HG02571 (cell line): Measurements from ENCODE around the gene SF3B1.
"Not testable (repeated sequence)": the region's sequence is repeated elsewhere in the genome, so short reads cannot be mapped to it uniquely, and the experiment has no call there.

ENCODE experiments used
- ATAC-seq: cut with Tn5 transposase; IDR thresholded peaks from one replicate; pipeline ENCODE4 v1.9.1; 2021; ENCODE audit warnings: mild to moderate bottlenecking, moderate library complexity; ENCODE audit not compliant: unreplicated experiment

SF3B1 gene

DNA sequence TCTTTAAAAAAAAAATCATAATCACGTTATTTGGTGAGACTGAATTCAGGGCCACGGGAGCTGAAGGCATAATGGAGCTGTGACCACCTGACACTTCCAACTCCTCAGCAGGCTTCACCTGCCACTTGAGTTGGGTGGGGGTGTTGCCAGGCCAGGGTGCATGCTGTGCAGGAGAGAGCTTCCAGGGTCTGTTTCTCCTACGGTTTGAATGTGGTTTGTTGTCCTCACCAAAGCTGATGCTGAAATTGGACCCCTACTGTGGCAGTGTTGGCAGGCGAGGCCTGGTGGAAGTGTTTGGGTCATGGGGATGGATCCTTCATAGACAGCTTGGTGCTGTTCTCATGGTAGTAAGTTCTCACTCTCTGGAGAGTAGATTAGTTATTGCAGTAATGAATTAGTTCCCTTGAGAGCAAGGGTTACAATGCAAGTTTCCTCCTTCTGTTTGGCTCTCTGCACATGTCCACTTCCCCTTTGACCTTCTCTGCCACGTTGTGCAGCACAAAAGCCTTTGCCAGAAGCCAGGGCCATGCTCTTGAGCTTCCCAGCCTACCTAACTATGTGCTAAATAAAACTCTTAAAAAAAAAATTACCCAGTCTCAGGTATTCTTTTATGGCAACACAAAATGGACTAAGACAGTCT is 86.0 kb downstream of the SF3B1 start:
- ATAC-seq: no peak

DNA sequence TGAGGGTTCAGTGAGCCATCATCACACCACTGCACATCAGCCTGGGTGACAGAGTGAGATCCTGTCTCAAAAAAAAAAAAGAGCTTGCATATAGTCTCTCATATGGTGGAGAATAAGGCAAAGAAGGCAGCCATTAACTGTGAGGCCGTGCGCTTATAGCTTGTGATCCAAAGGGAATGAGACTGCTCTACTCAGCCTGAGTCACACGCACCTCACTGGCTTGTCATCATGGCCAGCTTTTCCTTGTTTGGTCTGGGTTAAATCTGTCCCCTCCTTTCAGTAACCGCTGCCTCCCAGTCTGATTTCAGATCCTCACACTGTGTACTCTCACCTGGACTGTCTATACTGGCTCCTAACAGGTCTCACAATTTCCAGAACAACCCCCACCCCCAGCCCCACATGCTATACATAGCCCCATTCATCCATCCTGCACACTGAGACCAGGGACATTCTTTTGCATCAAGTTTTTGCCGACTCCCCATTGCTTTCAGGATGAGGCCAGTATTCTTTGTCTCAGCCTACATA is 88.9 kb downstream of the SF3B1 start:
- ATAC-seq: no peak

DNA sequence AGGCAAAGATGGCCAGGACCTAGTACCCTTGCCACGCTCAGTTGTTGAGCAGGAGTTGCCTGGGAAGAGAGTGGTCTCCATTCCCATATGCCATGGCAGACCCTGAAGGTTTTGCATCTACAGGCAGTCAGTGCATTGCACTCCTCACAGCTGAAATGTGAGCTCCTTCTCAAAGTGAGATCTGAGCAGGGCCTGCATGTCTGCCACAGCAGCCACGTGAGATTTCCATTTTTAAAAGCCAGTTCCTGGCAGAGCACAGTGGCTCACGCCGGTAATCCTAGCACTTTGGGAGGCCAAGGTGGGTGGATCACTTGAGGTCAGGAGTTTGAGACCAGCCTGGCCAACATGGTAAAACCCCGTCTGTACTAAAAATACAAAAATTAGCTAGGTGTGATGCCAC is 90.9 kb downstream of the SF3B1 start:
- ATAC-seq: not testable (repeated sequence)

DNA sequence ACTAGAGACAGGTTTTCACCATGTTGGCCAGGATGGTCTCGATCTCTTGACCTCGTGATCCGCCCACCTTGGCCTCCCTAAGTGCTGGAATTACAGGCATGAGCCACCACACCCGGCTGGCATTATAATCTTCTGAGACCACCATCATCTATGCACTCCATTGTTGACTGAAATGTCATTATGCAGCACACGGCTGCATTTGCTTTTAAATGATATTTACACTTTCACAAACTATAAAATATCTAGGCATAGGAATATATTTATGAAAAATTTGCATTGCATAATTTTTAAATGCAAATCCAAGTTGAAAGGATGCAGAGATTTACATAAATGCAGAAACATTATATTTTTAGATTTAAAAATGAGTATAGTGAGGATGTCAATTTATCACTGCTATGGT is 94.2 kb downstream of the SF3B1 start:
- ATAC-seq: no peak
